ENCODE measurements around the gene LDLRAD3.

LDLRAD3 gene

GRCh38 chr11:36000616-36001190 lies 56.8 kb downstream of the LDLRAD3 start:
- TF ChIP-seq, protein P1, sequence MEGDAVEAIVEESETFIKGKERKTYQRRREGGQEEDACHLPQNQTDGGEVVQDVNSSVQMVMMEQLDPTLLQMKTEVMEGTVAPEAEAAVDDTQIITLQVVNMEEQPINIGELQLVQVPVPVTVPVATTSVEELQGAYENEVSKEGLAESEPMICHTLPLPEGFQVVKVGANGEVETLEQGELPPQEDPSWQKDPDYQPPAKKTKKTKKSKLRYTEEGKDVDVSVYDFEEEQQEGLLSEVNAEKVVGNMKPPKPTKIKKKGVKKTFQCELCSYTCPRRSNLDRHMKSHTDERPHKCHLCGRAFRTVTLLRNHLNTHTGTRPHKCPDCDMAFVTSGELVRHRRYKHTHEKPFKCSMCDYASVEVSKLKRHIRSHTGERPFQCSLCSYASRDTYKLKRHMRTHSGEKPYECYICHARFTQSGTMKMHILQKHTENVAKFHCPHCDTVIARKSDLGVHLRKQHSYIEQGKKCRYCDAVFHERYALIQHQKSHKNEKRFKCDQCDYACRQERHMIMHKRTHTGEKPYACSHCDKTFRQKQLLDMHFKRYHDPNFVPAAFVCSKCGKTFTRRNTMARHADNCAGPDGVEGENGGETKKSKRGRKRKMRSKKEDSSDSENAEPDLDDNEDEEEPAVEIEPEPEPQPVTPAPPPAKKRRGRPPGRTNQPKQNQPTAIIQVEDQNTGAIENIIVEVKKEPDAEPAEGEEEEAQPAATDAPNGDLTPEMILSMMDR (conservative IDR thresholded peaks at IDR 0.05; ENCODE audit: low read length): no peak
- no peak overlapping the region for H3K4me3 ChIP-seq (ENCODE audit: low read length)
- no peak for DNase-seq (ENCODE audit: low read depth)

- no peak overlapping the region for H3K4me3 ChIP-seq (ENCODE audit: low read length)
- no peak for DNase-seq (ENCODE audit: low read depth)
- TF ChIP-seq, protein P1 (conservative IDR thresholded peaks at IDR 0.05; ENCODE audit: low read length): no peak
Observed at GRCh38 chr11:36002196-36002595, 58.3 kb downstream of the LDLRAD3 start.

GRCh38 chr11:36002796-36003195 lies 58.9 kb downstream of the LDLRAD3 start:
- TF ChIP-seq, protein P1 (conservative IDR thresholded peaks at IDR 0.05; ENCODE audit: low read length): no peak
- H3K4me3 ChIP-seq (ENCODE audit: low read length): no peak overlapping the region
- DNase-seq (ENCODE audit: low read depth): no peak

- no peak overlapping the region for H3K4me3 ChIP-seq (ENCODE audit: low read length)
- DNase-seq (ENCODE audit: low read depth): no peak
- TF ChIP-seq, protein P1 (conservative IDR thresholded peaks at IDR 0.05; ENCODE audit: low read length): no peak
Observed at GRCh38 chr11:36006556-36006955, 62.7 kb downstream of the LDLRAD3 start.

- TF ChIP-seq, protein P1 (conservative IDR thresholded peaks at IDR 0.05; ENCODE audit: low read length): no peak
- no peak for DNase-seq (ENCODE audit: low read depth)
- H3K4me3 ChIP-seq (ENCODE audit: low read length): no peak overlapping the region
Observed at GRCh38 chr11:36007127-36007655, 63.3 kb downstream of the LDLRAD3 start.

DNA sequence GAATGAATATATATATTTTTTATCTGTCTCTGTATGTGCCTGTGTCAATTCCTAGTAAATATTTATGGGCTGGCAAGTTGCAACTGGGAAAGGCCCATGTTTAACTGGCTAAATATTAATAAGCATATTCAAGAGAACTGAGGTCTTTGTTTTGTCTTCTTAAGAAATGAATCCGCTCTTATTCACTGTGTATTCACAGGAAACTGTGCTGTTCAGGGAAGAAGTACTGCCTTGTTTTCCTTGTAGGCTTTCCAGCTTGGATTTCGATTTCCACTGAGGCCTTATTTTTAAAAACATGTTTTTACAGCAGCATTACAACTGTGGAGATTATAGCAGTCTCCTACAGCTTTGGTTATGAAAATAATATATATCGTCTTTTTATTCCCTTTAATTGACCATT lies 64.7 kb downstream of the LDLRAD3 start:
- no peak for DNase-seq (ENCODE audit: low read depth)
- no peak overlapping the region for H3K4me3 ChIP-seq (ENCODE audit: low read length)
- TF ChIP-seq, protein P1 (conservative IDR thresholded peaks at IDR 0.05; ENCODE audit: low read length): no peak

DNA sequence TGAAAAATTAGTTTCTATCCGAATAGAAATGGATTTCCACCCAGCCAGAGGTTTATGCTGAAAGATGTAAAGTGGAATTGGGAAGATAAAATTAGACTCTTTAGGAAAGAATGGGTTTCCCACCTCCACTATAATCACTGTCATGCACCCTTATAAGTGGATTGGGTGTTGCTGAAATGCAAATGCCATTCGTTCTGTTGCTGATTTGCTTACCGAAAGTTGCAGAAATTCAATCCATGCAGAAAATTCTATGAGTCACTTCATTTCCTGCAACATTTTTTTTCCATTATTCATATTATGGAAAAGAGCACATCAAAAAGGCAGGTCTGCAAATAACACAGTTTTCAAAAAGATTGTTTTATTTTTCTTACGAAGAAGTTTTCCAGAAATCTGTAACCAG lies 65.6 kb downstream of the LDLRAD3 start:
- H3K4me3 ChIP-seq (ENCODE audit: low read length): no peak overlapping the region
- DNase-seq (ENCODE audit: low read depth): peak; percentile 63
- TF ChIP-seq, protein P1 (conservative IDR thresholded peaks at IDR 0.05; ENCODE audit: low read length): no peak
